GM19397 (cell line): ENCODE data around the gene OOSP2.

Experiments
- ATAC-seq: cut with Tn5 transposase; IDR thresholded peaks from one replicate; pipeline ENCODE4 v1.9.1; 2021; ENCODE audit warnings: mild to moderate bottlenecking, moderate library complexity; ENCODE audit not compliant: unreplicated experiment

The OOSP2 gene

GRCh38 chr11:60077981-60078380, 37.8 kb downstream of the OOSP2 start:
- ATAC-seq: no peak

GRCh38 chr11:60078745-60079144, 38.5 kb downstream of the OOSP2 start:
- ATAC-seq: no peak

GRCh38 chr11:60080535-60080934, 40.3 kb downstream of the OOSP2 start:
- no peak for ATAC-seq

GRCh38 chr11:60084631-60085273, 44.5 kb downstream of the OOSP2 start:
- ATAC-seq: no peak

DNA sequence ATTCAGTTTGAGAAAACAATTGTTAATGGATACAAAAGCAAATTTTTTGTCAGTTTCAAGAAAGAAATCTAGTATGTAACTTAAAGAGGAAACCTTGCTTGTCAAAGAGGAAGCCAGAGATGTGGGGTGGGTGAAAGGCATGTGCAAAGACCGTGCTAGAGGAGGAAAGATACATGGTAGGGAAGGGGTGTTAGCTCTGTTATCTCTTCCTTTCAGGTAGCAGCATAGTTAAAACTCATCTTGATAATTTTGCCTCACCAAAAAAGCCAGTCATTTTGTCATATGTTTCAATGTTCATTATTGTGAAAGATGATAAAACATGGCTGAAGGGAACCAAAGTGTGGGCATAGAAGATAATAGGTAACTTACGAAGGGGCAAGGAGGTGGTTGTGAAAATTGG, 45.7 kb downstream of the OOSP2 start:
- ATAC-seq: no peak

DNA sequence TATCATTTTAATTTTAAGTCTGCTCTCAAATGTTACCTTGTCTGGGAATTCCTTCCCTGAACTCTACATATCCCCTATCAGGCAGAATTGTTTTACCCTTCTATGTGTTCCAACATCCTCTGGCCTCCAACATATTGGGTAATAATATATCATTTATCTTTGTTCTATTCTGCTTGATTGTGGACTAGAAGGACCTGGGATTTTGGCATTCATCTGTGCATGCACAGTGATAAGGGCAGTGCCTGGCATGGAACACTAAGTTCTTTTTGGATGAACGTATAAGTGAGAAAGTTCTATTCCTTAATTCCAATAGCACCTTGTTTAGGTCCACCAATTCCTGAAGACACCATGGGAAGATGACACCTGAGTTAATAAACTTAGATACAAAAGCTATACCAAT, 47.0 kb downstream of the OOSP2 start:
- no peak for ATAC-seq

DNA sequence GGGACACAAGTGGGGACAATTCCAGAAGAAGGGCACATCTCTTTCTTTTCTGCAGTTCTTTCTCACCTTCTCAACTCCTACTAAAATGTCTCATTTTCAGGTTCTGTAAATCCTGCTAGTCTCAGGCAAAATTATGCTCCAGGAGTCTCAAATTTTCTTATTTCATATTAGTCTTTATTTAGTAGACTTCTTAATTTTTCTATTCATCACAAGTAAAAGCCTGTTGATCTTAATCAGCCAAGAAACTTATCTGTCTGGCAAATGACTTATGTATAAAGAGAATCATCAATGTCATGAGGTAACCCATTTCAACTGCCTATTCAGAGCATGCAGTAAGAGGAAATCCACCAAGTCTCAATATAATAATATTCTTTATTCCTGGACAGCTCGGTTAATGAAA, 48.2 kb downstream of the OOSP2 start, which contains the start of gene MS4A2:
Gene MS4A2, plus strand, starts transcription at position 301 of the 400 bp plus-strand sequence. CDS start 102 bp downstream, outside the sequence.
- no peak for ATAC-seq

GRCh38 chr11:60095477-60096120, 55.4 kb downstream of the OOSP2 start:
- ATAC-seq: no peak

GRCh38 chr11:60097189-60097588, 57.0 kb downstream of the OOSP2 start:
- ATAC-seq: no peak
